Measurements from ENCODE around the gene PLXNA4.

PLXNA4 gene

DNA sequence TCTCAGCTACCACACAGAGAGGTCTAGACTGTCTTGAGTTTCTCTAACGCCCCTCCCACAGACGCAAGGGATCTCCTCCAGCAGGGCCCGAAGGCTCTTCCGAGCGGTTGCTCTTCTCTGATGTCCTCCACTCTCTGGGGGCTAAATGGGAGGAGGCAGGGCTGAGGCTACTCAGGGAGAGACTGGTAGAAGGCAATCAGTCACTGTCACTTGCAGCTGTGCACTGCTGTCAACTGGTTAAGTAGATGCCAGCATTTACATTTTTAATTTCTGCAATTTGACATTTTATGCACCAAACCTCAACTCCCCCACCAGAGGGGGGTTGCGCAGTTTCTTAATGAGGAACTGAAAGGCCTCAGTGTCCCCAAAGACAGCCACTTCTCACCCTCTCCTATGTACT lies 442.8 kb downstream of the PLXNA4 start:
- no peak for DNase-seq (ENCODE audit: low read depth in 4 of 4, low spot score in 1 of 4)

GRCh38 chr7:132131196-132131595 lies 445.1 kb downstream of the PLXNA4 start:
- no peak for DNase-seq (ENCODE audit: low read depth in 4 of 4, low spot score in 1 of 4)

DNA sequence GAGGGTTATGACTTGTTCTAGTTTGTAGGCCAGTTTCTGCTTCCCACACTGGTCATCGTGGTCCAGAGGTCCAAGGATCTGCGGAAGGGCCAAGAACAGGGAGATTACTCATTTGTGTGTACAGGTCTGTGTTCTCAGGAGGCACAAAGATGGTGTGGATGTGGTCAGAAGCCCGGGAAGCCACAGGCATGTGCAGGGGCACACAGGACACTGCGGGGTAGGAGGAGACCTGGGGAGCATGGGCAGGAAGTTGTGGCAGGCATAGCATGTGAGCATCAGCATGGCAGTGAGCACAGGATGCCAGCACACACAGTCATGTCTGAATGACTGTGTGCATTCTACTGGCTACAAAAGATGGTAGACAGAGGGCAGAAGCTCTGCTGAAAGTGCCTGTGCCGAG lies 445.8 kb downstream of the PLXNA4 start:
- no peak for DNase-seq (ENCODE audit: low read depth in 4 of 4, low spot score in 1 of 4)

DNA sequence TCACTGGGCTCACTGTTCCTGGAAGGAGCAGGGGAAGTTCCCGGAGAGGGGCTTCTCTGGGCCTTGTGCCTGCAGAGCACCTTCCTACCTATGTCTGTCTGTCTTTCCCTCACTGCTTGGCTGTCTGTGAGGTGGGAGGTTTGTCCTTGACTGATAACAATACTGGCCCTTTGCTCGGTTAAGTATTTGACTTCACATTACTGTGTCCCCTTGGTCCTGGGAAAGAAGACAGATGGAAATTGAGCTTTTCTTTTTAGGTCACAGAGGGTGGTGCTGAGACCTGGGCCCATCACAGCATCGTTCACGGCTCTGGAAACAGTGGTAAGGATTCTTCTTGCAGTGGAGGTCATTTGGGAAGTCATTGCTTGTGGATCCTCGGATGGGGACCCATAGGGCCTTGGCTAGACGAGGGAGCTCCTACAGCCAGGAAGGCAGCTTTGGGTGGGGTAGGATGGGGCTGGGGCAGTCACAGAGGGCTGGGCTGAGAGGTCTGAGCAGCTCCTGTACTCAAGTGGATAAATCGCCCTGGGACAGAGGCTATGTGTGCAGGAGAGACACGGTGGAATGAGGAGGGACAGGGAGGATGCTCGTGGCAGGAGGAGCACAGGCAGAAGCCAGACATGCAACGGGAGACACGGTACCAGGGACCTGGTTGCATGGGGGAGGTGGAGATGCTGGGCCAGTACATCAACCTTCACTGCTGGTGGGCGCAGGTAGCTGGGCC lies 450.2 kb downstream of the PLXNA4 start:
- DNase-seq (ENCODE audit: low read depth in 4 of 4, low spot score in 1 of 4) = no peak

- no peak for DNase-seq (ENCODE audit: low read depth in 4 of 4, low spot score in 1 of 4)
These were observed 451.2 kb downstream of the PLXNA4 start for GRCh38 chr7:132125096-132125495.

DNA sequence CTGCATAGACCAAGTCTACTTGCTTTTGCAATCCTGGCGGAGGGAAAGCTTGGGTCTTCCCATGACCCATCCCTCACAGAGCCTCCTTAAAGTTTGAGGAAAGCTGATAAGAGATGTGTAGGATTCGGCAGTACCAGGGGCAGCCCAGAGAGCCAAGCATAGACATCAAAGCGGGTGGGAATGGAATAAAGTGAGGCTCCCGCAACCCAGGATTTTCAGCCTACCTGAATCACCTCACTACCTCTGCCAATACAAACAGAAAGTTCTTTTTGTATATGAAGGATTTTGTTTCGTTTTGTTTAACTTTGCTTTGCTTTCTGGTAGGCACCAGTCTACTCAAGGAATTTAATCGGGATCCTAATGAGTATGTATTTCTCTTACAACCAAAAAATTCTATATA lies 451.7 kb downstream of the PLXNA4 start:
- DNase-seq (ENCODE audit: low read depth in 4 of 4, low spot score in 1 of 4) = no peak

DNA sequence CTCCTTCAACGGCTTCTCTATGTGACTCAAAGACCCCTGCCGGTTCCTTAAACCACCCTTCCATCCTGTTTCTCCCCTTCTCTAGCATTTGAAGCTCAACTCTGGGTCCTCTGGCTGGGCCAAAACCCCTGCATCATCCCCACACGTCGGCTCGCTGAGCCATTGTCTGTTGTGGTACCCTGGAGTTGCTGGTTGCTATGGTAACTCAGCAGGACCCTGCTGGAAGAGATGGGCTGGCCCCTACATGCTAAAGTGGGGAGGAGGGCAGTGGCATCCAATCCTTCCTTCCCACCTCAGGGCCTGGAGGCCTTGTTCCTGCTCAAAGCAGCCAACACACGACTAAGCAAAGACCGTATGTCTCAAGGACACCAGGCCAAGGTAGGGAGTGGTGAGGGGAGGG lies 452.5 kb downstream of the PLXNA4 start:
- DNase-seq (ENCODE audit: low read depth in 4 of 4, low spot score in 1 of 4) = no peak

DNA sequence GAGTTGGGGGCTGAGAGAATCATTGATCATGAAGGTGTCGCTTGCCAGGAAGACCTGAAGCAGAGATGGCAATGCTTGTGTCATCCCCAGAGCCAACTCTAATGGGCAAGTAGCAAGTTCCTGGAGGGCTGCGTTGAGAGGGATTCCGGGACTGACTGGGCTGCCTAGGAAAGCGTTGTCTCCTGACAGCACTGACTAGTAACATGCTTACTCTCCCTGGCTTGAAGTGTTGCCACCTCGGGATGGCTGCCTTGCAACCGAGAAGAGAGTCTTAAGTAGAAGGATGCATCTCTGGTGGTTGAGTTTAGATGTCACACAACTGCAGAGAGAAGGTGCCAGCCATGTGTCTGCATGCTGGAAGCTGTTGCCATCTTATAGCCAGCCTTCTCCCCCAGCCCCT lies 453.4 kb downstream of the PLXNA4 start:
- DNase-seq (ENCODE audit: low read depth in 4 of 4, low spot score in 1 of 4) = no peak

- DNase-seq (ENCODE audit: low read depth in 4 of 4, low spot score in 1 of 4) = no peak
These were observed 454.3 kb downstream of the PLXNA4 start for GRCh38 chr7:132121987-132122386.

DNA sequence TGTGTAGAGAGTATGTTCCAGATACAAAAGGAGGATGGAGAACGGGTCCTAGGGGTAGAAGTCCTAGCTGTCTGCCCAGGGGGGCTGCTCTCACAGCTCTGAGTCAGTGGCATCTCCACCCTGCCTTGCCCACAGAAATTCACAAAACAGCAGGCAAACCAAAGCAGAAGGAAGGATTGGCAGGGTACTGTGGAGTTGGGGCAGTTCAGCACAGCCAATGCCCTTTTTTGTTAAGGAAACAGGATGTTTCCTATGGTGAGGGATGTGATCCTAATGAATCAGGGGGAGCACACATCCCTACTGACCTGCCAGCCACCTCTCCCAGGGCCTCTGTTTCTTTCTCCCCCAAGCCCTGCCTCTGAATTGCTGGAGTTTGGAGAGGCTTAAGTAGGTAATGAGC lies 457.6 kb downstream of the PLXNA4 start:
- no peak for DNase-seq (ENCODE audit: low read depth in 4 of 4, low spot score in 1 of 4)

- no peak for DNase-seq (ENCODE audit: low read depth in 4 of 4, low spot score in 1 of 4)
These were observed 458.6 kb downstream of the PLXNA4 start for GRCh38 chr7:132117636-132118035.

DNA sequence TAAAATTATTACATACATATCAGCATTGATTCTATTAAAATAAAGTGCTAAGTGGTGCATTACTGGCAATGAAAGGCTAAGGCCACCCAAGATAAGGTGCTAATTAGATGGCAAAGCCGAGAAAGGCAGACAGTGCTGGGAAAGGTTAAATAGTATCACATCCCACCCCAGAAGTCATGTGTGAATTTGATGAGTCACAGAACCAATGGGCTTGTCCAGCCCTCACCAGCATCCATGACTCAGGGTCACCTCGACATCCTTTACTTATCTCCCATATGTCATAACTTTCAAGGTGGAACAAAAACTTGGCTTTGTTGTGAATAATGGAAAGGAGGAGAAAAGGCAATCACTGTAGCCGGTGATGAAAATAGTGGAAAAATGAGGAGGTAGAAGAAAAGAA lies 459.1 kb downstream of the PLXNA4 start:
- no peak for DNase-seq (ENCODE audit: low read depth in 4 of 4, low spot score in 1 of 4)

DNA sequence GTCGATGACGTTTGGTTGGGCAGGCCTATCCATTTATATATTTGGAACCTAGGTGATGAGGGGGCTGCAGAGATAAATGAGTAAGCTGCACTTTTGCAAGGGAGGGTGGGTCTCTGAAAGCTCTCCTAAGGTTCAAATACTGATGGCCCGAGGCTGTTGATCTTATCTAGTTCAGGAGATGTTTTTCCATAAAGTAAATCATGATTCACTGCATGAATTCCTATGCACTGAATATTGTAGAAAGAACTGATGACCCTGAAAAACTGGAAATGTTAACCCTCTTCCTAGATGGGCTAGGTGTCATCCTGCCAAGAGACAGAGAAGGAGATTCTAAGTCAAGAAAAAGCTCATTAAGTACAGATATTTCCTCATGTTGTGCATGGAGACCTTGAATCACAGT lies 459.9 kb downstream of the PLXNA4 start:
- DNase-seq (ENCODE audit: low read depth in 4 of 4, low spot score in 1 of 4) = no peak

DNA sequence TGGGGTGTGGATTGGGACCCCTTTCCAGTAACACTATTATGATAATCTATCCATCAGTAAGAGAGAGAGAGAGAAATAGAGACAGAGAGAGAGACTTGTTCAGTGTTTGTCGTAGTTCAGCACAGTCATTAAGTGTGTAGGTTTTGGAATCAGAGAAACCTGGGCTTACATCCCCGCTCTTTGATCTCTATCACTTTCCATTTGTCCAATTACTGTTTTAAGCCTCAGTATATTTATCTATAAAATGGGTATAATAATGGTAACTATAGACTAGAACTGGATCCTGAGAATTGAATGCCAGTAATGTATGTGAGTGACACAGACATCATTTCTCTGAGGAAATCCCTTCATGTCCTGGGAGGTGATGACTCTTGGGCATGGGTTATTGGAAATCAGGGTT lies 460.5 kb downstream of the PLXNA4 start:
- DNase-seq (ENCODE audit: low read depth in 4 of 4, low spot score in 1 of 4) = no peak

DNA sequence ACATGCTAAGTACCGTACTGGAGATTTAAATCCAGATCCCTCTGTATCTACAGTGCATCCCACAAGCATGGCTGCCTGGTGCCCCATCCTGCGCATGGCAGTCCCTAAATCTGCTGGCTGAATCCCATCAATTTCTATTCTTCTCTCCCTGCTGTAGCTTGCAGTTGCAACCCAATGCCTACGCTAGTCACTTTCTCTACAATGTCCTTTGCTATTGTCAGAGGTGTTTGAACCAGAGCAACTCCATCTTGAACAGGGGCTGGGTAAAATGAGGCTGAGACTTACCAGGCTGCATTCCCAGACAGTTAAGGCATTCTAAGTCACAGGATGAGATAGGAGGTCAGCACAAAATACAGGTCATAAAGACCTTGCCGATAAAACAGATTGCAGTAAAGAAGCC lies 461.2 kb downstream of the PLXNA4 start:
- no peak for DNase-seq (ENCODE audit: low read depth in 4 of 4, low spot score in 1 of 4)

DNA sequence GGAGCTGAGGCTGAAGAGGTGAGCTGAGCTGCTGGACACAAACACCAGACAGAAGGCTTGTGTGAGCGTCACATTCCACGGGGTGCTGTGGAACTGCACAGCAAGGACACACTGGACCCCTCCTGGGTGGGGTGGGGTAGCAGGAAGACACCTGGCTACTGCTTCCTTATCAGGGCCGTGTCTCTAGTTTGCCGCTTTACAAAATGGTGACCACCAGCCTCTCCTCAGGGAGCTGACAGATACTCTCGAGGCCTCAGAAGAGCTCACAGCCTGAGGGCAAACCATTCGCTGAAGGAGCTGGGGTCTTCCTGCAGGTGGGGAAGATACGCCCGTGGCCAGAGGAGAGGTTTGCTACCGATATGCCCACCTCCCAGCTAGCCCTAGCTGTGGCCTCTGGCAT lies 461.9 kb downstream of the PLXNA4 start:
- no peak for DNase-seq (ENCODE audit: low read depth in 4 of 4, low spot score in 1 of 4)

DNA sequence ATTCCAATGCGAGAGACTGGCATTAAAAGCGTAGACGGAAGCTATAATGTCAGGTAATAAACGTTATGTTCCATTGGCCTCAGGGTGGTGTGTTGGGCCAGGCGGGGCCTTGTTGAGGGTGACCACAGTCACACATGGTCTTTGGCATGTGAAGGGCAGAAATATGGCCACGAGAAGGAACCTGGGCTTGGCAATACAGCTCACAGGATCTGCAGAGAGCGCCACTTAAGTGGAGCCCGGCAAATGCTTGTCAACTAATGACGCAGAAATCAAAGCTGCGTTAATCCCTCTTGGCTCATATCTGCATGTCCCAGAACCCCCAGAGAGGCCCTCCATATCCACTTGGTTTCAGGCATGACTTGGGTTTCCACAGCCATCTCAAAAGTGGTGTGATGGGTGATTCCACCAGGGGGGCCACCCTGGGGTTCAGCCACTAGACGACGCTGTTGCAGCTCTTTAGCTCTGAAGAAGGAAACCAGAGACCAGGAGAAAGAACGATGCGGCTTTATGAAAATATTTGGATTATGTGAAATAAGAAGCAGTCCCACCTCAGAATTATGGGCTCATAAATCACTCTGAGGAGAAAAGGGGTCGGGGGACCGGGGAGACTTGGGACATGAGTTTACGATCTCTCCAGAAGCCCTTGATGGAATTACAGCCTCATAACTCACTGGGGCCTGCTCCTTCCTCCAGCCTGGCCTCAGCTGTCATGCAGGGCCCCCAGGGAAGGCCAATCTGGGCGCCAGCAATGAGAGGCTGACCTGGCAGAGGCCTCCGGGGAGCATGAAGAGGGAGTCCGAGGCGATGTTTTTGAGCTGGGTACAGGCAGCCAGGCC lies 462.5 kb downstream of the PLXNA4 start:
- DNase-seq (ENCODE audit: low read depth in 4 of 4, low spot score in 1 of 4) = no peak

GRCh38 chr7:132112657-132113056 lies 463.6 kb downstream of the PLXNA4 start:
- DNase-seq (ENCODE audit: low read depth in 4 of 4, low spot score in 1 of 4) = no peak

DNA sequence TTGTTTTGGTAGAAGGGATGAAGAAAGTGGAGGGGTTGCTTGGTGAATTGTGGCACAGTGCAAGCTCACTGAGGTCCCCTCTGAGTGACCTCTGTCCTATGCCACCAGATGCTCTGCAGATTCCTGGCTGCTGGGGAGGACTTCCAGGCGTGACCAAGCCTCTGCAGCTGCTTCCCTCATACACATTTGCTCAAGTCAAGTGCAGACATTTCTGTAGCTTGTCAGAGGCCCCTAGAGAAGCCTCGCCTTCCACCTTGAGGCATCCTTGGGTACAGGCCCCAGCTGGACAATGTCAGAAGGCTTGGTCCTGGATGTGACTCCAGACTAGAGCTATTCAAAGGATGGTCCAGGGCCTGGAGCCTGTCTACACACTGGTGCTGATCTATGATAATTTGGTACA lies 464.2 kb downstream of the PLXNA4 start:
- DNase-seq (ENCODE audit: low read depth in 4 of 4, low spot score in 1 of 4) = no peak

DNA sequence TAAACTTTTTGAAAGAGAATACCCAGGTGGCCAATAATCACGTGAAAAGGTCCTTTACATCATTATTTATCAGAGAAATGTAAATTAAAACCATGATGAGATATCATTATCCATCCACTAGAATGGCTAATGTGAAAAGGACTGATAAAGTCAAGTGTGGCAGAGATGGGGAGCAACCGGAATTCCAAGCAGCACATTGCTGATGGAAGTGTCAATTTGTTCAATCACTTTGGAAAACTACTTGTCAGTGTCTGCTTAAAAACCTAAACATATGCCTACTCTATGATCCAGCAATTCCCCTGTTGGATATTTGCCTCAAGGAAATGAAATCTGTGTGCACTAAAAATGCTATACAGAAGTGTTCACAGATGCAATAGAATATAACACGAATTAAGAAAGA lies 465.6 kb downstream of the PLXNA4 start:
- no peak for DNase-seq (ENCODE audit: low read depth in 4 of 4, low spot score in 1 of 4)

DNA sequence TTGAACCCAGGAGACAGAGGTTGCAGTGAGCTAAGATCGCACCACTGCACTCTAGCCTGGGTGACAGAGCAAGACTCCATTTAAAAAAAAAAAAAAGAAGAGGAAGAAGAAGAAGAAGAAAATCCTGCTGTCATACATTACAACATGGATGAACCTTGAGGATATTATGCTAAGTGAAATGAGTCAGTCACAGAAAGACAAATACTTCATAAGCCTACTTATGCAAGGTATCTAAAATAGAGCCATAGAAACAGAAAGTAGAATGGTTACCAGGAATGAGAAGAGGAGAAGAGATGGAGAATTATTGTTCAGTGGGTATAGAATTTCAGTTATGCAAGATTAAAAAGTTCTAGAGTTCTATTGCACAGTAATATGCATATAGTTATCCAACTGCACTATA lies 466.5 kb downstream of the PLXNA4 start:
- DNase-seq (ENCODE audit: low read depth in 4 of 4, low spot score in 1 of 4) = no peak

GRCh38 chr7:132108563-132108962 lies 467.7 kb downstream of the PLXNA4 start:
- DNase-seq (ENCODE audit: low read depth in 4 of 4, low spot score in 1 of 4) = no peak

DNA sequence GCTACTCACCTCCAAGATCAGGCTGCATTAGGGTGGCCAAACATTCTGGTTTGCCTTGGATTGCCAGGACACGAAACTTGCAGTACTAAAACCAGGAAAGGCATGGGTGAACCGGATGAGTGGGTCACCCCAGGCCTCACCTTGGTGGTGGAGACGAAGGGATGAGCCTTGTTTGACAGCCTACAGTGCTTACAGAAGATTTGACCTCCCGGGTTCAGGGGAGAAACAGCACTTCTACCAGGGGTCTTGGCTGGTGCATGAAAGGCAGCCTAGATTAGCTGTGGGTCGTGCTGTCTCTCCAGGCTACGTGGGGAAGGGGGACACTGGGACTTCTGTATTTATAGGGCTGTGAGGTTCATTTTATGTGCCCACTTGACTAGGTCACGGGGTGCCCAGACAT lies 469.8 kb downstream of the PLXNA4 start:
- no peak for DNase-seq (ENCODE audit: low read depth in 4 of 4, low spot score in 1 of 4)

Measured in stimulated activated CD4-positive, alpha-beta T cell treated with anti-CD3 and anti-CD28 coated beads, Interleukin-1b, Interleukin-23, amount 100 ng/mL, for 24 hours (primary cell).